Measurements from ENCODE around the gene RAD52.
"Not testable (repeated sequence)": the region's sequence is repeated elsewhere in the genome, so short reads cannot be mapped to it uniquely, and the experiment has no call there.

Gene RAD52

GRCh38 chr12:966724-967123 is 17.2 kb upstream of the RAD52 start:
- no peak for DNase-seq

- no peak for DNase-seq
Measured at GRCh38 chr12:958588-959123, 9.2 kb upstream of the RAD52 start.

GRCh38 chr12:955939-956338 is 6.4 kb upstream of the RAD52 start:
- no peak for DNase-seq

- no peak for DNase-seq
Measured at GRCh38 chr12:954741-955140, 5.2 kb upstream of the RAD52 start.

- no peak for DNase-seq
Measured at GRCh38 chr12:953776-954175, 4.3 kb upstream of the RAD52 start.

- no peak for DNase-seq
Measured at GRCh38 chr12:951176-951575, 1.7 kb upstream of the RAD52 start.

GRCh38 chr12:948238-948637 is 1.3 kb downstream of the RAD52 start:
- no peak for DNase-seq

GRCh38 chr12:946631-947030 is 2.9 kb downstream of the RAD52 start:
- no peak for DNase-seq

GRCh38 chr12:946212-946611 is 3.3 kb downstream of the RAD52 start:
- DNase-seq = no peak

GRCh38 chr12:944211-944610 is 5.3 kb downstream of the RAD52 start:
- no peak for DNase-seq

- DNase-seq = no peak
Measured at GRCh38 chr12:943051-943450, 6.4 kb downstream of the RAD52 start.

- no peak for DNase-seq
Measured at GRCh38 chr12:938810-939209, 10.7 kb downstream of the RAD52 start.

GRCh38 chr12:936377-937345 is 12.8 kb downstream of the RAD52 start:
- no peak for DNase-seq

GRCh38 chr12:935891-936290 is 13.6 kb downstream of the RAD52 start:
- not testable (repeated sequence) for DNase-seq

- no peak for DNase-seq
Measured at GRCh38 chr12:931591-931990, 17.9 kb downstream of the RAD52 start.

- DNase-seq = no peak
Measured at GRCh38 chr12:931060-931459, 18.4 kb downstream of the RAD52 start.

- no peak for DNase-seq
Measured at GRCh38 chr12:926641-927040, 22.9 kb downstream of the RAD52 start.

- no peak for DNase-seq
Measured at GRCh38 chr12:922285-922684, 27.2 kb downstream of the RAD52 start.

- DNase-seq = no peak
Measured at GRCh38 chr12:920676-921075, 28.8 kb downstream of the RAD52 start.

GRCh38 chr12:916712-917445 is 32.6 kb downstream of the RAD52 start:
- no peak for DNase-seq

- no peak for DNase-seq
Measured at GRCh38 chr12:916240-916639, 33.3 kb downstream of the RAD52 start.

- no peak for DNase-seq
Measured at GRCh38 chr12:915090-915489, 34.4 kb downstream of the RAD52 start.

- no peak for DNase-seq
Measured at GRCh38 chr12:913919-914698, 35.4 kb downstream of the RAD52 start.

Measured in NCI-H2081 treated with DMSO at 0.1 percent for 48 hours (cell line).